Activated CD8-positive, alpha-beta memory T cell treated with anti-CD3 and anti-CD28 coated beads, Interleukin-2, amount 10 ng/mL, durations not matched to agents 7 days and 5 days (primary cell): ENCODE data around the gene KRT39. TPM values are rescaled to one million over a fixed set of nuclear protein-coding genes. Genes with fewer than 3 reads are reported as not detected.

ENCODE experiments used
- ATAC-seq: fragments of 150-1000 bp; cut with Tn5 transposase; one replicate; pipeline ENCODE4 v1.10.0; 2021; ENCODE audit warnings: moderate library complexity
- CTCF ChIA-PET: fragments of 350-600 bp; sonication (Branson Sonifier 250); formaldehyde crosslinking; loops from one replicate; lab custom pipeline; 2021; ENCODE audit warnings: antibody characterized with exemption; lab: Charles Lee
- DNase-seq: peaks from one replicate; pipeline ENCODE4 v3.0.0-alpha.2; 2020
- H3K27ac Mint-ChIP-seq: one replicate; pipeline ENCODE4 v1.8.0; 2021; ENCODE audit warnings: mild to moderate bottlenecking, mixed read lengths
- H3K27me3 Mint-ChIP-seq: one replicate; pipeline ENCODE4 v1.8.0; 2021; ENCODE audit warnings: mixed read lengths
- H3K36me3 Mint-ChIP-seq: one replicate; pipeline ENCODE4 v1.8.0; 2021; ENCODE audit warnings: mild to moderate bottlenecking, mixed read lengths
- H3K4me1 Mint-ChIP-seq: one replicate; pipeline ENCODE4 v1.8.0; 2021; ENCODE audit warnings: mixed read lengths
- H3K4me3 Mint-ChIP-seq: one replicate; pipeline ENCODE4 v1.8.0; 2021; ENCODE audit warnings: mild to moderate bottlenecking, moderate library complexity, mixed read lengths
- H3K9me3 Mint-ChIP-seq: one replicate; pipeline ENCODE4 v1.8.0; 2022; ENCODE audit warnings: low read depth, mixed read lengths
- total RNA-seq, 2 experiments: library from RNA; stranded (reverse); gene quantifications; one replicate each; pipeline ENCODE4 v1.2.3, GENCODE V29; 2021

Gene KRT39
- total RNA-seq, 2 experiments from 2014 or later = not detected

- Mint-ChIP-seq H3K9me3 (no peaks in the 10 kb centered on the region), H3K4me1 (no peaks in the 10 kb centered on the region), H3K36me3 (no peaks in the 10 kb centered on the region), H3K4me3 (no peak overlapping the region), H3K27me3 (peaks cover 53% of the 10 kb centered on the region), H3K27ac (no peak overlapping the region)
- DNase-seq (no peak), ATAC-seq (no peak)
- CTCF ChIA-PET = no interaction called here
Measured at GRCh38 chr17:40997361-40997760, 30.6 kb upstream of the KRT39 start.

GRCh38 chr17:40996829-40997228 is 30.1 kb upstream of the KRT39 start:
- CTCF ChIA-PET = no interaction called here
- Mint-ChIP-seq H3K36me3 (no peaks in the 10 kb centered on the region), H3K4me3 (no peak overlapping the region), H3K27me3 (peaks cover 57% of the 10 kb centered on the region), H3K4me1 (no peaks in the 10 kb centered on the region), H3K9me3 (no peaks in the 10 kb centered on the region), H3K27ac (no peak overlapping the region)
- ATAC-seq (no peak), DNase-seq (no peak)

DNA sequence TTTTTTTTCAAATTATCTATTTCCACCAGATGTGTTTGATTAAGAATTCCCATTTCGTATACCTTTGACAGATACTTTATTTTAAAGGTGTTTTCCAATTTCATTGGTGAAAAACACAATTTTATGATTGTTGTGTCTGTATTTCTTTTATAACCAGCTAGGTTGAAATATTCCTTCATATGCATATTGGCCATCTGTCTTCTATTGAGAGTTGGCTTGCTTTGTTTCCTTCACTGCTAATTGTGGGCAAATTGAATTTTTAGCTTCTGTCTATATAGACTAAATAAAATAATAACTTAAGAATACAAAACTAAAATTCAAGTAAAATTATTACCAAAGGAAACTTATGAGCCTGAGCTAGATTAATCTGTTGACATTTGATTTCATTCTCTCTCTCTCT is 28.4 kb upstream of the KRT39 start:
- DNase-seq = no peak
- Mint-ChIP-seq H3K9me3 (no peaks in the 10 kb centered on the region), H3K4me3 (no peak overlapping the region), H3K27me3 (peaks cover 62% of the 10 kb centered on the region), H3K27ac (no peak overlapping the region), H3K4me1 (no peaks in the 10 kb centered on the region), H3K36me3 (no peaks in the 10 kb centered on the region)
- ATAC-seq = no peak
- CTCF ChIA-PET = no interaction called here

- Mint-ChIP-seq H3K9me3 (no peaks in the 10 kb centered on the region), H3K27me3 (peaks cover 57% of the 10 kb centered on the region), H3K4me3 (no peak within 1 kb of the TSS), H3K4me1 (no peaks in the 10 kb centered on the region), H3K36me3 (no peaks in the 10 kb centered on the region), H3K27ac (no peak within 1 kb of the TSS)
- ATAC-seq (no peak), DNase-seq (no peak)
- CTCF ChIA-PET = no interaction called here
Measured at GRCh38 chr17:40993839-40994238, 27.1 kb upstream of the KRT39 start, which contains the start of gene KRTAP3-3. Gene KRTAP3-3 (minus strand): TSS chr17:40994164. CDS start chr17:40994097, 67 bp downstream.

GRCh38 chr17:40993084-40993483 is 26.3 kb upstream of the KRT39 start:
- H3K27ac Mint-ChIP-seq = no peak overlapping the region
- no peaks in the 10 kb centered on the region for H3K4me1 Mint-ChIP-seq
- peaks cover 57% of the 10 kb centered on the region for H3K27me3 Mint-ChIP-seq
- no peaks in the 10 kb centered on the region for H3K36me3 Mint-ChIP-seq
- no peak overlapping the region for H3K4me3 Mint-ChIP-seq
- ATAC-seq = no peak
- H3K9me3 Mint-ChIP-seq = no peaks in the 10 kb centered on the region
- CTCF ChIA-PET = no interaction called here
- DNase-seq = no peak

DNA sequence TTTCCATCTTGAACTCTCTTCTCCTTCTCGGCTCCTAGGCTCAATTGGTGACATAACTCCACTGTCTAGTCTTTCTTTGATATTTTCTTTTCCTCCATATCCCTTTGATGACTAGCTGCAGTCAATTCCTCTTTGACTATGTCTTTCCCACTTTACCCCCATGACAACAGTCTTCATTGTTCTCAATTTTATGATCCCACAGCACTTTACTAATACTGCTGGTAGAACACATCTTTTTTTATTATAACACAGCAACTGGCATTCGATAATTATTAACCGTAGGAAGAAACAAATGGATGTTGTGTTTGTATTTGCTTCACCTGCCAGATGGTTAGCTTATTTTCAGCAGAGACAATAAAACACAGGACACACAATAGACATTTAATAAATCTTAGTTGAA is 25.9 kb upstream of the KRT39 start:
- Mint-ChIP-seq H3K27ac (no peak overlapping the region), H3K27me3 (peaks cover 55% of the 10 kb centered on the region), H3K4me1 (no peaks in the 10 kb centered on the region), H3K9me3 (no peaks in the 10 kb centered on the region), H3K36me3 (no peaks in the 10 kb centered on the region), H3K4me3 (no peak overlapping the region)
- DNase-seq (no peak), ATAC-seq (no peak)
- CTCF ChIA-PET = no interaction called here

DNA sequence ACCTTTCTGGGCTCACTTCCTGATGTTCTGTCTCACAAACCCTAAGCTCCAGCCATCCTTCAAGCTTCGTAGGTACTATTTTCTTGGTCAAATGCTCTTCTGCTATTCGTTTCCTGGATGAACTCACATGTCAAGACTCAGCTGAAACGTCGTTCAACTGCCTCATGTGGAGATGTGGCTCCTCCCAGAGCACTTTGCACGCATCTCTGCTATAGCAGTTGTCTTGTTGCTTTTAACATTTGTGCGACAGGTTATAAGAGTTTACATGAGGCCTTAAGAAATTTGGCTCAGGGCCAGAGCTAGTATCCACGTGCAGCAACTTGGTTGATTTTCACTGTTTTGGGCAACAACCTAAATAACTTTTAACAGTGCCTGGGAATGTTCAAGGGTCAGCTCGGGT is 20.2 kb upstream of the KRT39 start:
- Mint-ChIP-seq H3K9me3 (no peaks in the 10 kb centered on the region), H3K36me3 (no peaks in the 10 kb centered on the region), H3K4me1 (no peaks in the 10 kb centered on the region), H3K27me3 (peaks cover 46% of the 10 kb centered on the region), H3K4me3 (no peak overlapping the region), H3K27ac (no peak overlapping the region)
- CTCF ChIA-PET = no interaction called here
- DNase-seq = no peak
- ATAC-seq = no peak

- CTCF ChIA-PET = no interaction called here
- H3K4me3 Mint-ChIP-seq = no peak within 1 kb of the TSS
- no peaks in the 10 kb centered on the region for H3K9me3 Mint-ChIP-seq
- H3K27me3 Mint-ChIP-seq = peaks cover 33% of the 10 kb centered on the region
- ATAC-seq (no peak), DNase-seq (no peak)
- H3K27ac Mint-ChIP-seq = no peak within 1 kb of the TSS
- no peaks in the 10 kb centered on the region for H3K36me3 Mint-ChIP-seq
- H3K4me1 Mint-ChIP-seq = no peaks in the 10 kb centered on the region
Measured at GRCh38 chr17:40984226-40984625, 17.5 kb upstream of the KRT39 start, which contains the start of gene KRT40. Gene KRT40 (minus strand): TSS chr17:40984326. CDS start chr17:40984273, 53 bp downstream.

GRCh38 chr17:40981115-40981514 is 14.4 kb upstream of the KRT39 start:
- no peaks in the 10 kb centered on the region for H3K9me3 Mint-ChIP-seq
- H3K36me3 Mint-ChIP-seq = no peaks in the 10 kb centered on the region
- CTCF ChIA-PET = no interaction called here
- H3K4me1 Mint-ChIP-seq = no peaks in the 10 kb centered on the region
- DNase-seq (no peak), ATAC-seq (no peak)
- H3K27me3 Mint-ChIP-seq = peaks cover 29% of the 10 kb centered on the region
- no peak overlapping the region for H3K27ac Mint-ChIP-seq
- H3K4me3 Mint-ChIP-seq = no peak overlapping the region

DNA sequence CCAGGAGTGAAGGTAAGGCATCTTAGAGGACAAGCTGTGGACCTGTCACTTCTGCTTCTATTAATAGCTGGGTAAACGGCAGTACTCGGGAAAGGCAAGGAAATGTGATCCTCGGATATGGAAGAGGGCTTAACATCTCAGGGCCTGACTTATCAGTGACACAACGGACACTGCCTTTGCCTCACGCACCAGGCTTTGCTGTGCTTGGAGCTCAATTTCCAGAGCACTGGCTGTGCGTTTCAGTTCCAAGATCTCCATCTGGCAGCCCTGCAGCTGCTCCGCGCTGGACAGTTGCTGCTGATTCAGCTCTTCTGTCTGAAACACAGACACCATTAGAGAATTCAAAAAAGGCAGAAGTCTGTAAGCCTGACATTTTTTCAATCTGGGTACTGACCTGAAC is 13.8 kb upstream of the KRT39 start:
- no peak overlapping the region for H3K4me3 Mint-ChIP-seq
- peaks cover 28% of the 10 kb centered on the region for H3K27me3 Mint-ChIP-seq
- DNase-seq (no peak), ATAC-seq (no peak)
- H3K36me3 Mint-ChIP-seq = no peaks in the 10 kb centered on the region
- no peak overlapping the region for H3K27ac Mint-ChIP-seq
- CTCF ChIA-PET = no interaction called here
- H3K9me3 Mint-ChIP-seq = no peaks in the 10 kb centered on the region
- H3K4me1 Mint-ChIP-seq = no peaks in the 10 kb centered on the region

- Mint-ChIP-seq H3K36me3 (no peaks in the 10 kb centered on the region), H3K27ac (no peak overlapping the region), H3K27me3 (peaks cover 30% of the 10 kb centered on the region), H3K9me3 (no peaks in the 10 kb centered on the region), H3K4me1 (no peaks in the 10 kb centered on the region), H3K4me3 (no peak overlapping the region)
- DNase-seq (no peak), ATAC-seq (no peak)
- CTCF ChIA-PET = no interaction called here
Measured at GRCh38 chr17:40980117-40980516, 13.4 kb upstream of the KRT39 start.

- H3K36me3 Mint-ChIP-seq = no peaks in the 10 kb centered on the region
- H3K9me3 Mint-ChIP-seq = no peaks in the 10 kb centered on the region
- peaks cover 23% of the 10 kb centered on the region for H3K27me3 Mint-ChIP-seq
- CTCF ChIA-PET = no interaction called here
- no peak overlapping the region for H3K27ac Mint-ChIP-seq
- no peaks in the 10 kb centered on the region for H3K4me1 Mint-ChIP-seq
- ATAC-seq = no peak
- DNase-seq = no peak
- H3K4me3 Mint-ChIP-seq = no peak overlapping the region
Measured at GRCh38 chr17:40978575-40979151, 11.9 kb upstream of the KRT39 start.

DNA sequence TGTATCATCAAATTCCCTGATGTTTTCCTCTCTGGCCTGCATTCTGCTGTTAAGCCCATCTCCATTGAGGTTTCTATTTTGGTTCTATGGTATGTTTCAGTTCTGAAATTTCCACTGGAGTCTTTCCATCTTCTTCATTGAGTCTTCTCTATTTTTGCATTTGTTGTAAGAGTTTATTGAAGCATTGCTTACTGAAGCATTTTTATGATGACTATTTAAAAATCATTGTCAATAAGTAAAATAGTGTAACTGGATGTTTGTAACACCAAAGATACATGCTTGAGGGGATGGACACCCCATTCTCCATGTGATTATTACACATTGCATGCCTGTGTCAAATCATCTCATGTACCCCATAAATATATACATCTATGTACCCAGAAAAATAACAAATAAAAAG is 8.8 kb upstream of the KRT39 start:
- Mint-ChIP-seq H3K27me3 (peaks cover 27% of the 10 kb centered on the region), H3K36me3 (no peaks in the 10 kb centered on the region), H3K4me1 (no peaks in the 10 kb centered on the region), H3K27ac (no peak overlapping the region), H3K9me3 (no peaks in the 10 kb centered on the region), H3K4me3 (no peak overlapping the region)
- CTCF ChIA-PET = no interaction called here
- no peak for ATAC-seq
- DNase-seq = no peak

- no peak for DNase-seq
- ATAC-seq = no peak
- H3K9me3 Mint-ChIP-seq = no peaks in the 10 kb centered on the region
- no peaks in the 10 kb centered on the region for H3K36me3 Mint-ChIP-seq
- H3K27ac Mint-ChIP-seq = no peak overlapping the region
- no peak overlapping the region for H3K4me3 Mint-ChIP-seq
- CTCF ChIA-PET = no interaction called here
- H3K27me3 Mint-ChIP-seq = peaks cover 27% of the 10 kb centered on the region
- H3K4me1 Mint-ChIP-seq = no peaks in the 10 kb centered on the region
Measured at GRCh38 chr17:40974366-40974765, 7.6 kb upstream of the KRT39 start.

DNA sequence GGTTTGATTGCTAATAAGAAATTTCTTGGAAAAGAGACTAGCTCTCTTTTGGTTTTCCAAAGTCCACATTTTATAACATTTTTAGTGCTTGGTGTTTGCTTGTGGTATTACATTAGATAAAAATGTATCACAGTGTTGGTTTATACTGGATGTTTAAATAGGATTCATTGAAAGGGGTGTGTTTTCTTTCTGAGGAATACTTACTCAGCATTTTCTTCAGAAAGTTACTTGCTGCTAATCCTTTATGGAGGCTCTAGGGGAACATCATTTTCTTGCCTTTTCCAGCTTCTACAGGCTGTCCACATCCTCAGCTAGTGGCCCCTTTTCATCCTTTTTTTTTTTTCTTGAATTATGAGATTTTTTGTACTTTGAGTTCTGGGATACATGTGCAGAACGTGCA is 834 bp upstream of the KRT39 start:
- CTCF ChIA-PET = no interaction called here
- Mint-ChIP-seq H3K36me3 (no peaks in the 10 kb centered on the region), H3K27me3 (peaks cover 18% of the 10 kb centered on the region), H3K4me1 (no peaks in the 10 kb centered on the region), H3K9me3 (no peaks in the 10 kb centered on the region), H3K27ac (no peak overlapping the region), H3K4me3 (no peak overlapping the region)
- ATAC-seq = no peak
- DNase-seq = no peak
